Measurements from ENCODE around the gene SMOC1. TPM values are rescaled to one million over a fixed set of nuclear protein-coding genes. Genes with fewer than 3 reads are reported as not detected.
A peak's percentile ranks its signal among the peaks of the same experiment; 100 is the strongest.

SMOC1 gene
- 0.46 TPM for polyA plus RNA-seq (2012; ENCODE audit: low read depth, missing spikeins)

- FAIRE-seq (no peak), DNase-seq (ENCODE audit: insufficient read length, low spot score) (peak; percentile 35)
- TF ChIP-seq SPI1 (IDR thresholded peaks at IDR 0.05; ENCODE audit: low read depth, low read length), result no peak
- TF ChIP-seq POLR2AphosphoS5 (IDR thresholded peaks at IDR 0.05; ENCODE audit: low read depth, low read length), result no peak
- TF ChIP-seq PAX5 (IDR thresholded peaks at IDR 0.05; ENCODE audit: insufficient read depth, low read length, severe bottlenecking), result no peak
Measured at GRCh38 chr14:69879175-69880043, at the start of gene SMOC1. Gene SMOC1, plus strand, starts transcription at chr14:69879416. Its CDS starts 263 bp downstream, at chr14:69879679.

GRCh38 chr14:69838881-69839416, 40.3 kb upstream of the SMOC1 start:
- no peak for FAIRE-seq
- TF ChIP-seq PAX5 (IDR thresholded peaks at IDR 0.05; ENCODE audit: insufficient read depth, low read length, severe bottlenecking), result no peak
- no peak for TF ChIP-seq POU2F2 (IDR thresholded peaks at IDR 0.05; ENCODE audit: low read depth, low read length)
- no peak for TF ChIP-seq TAF1 (IDR thresholded peaks at IDR 0.05; ENCODE audit: low read depth, low read length)
- TF ChIP-seq SPI1 (IDR thresholded peaks at IDR 0.05; ENCODE audit: low read depth, low read length), result no peak
- no peak for DNase-seq (ENCODE audit: insufficient read length, low spot score)

GRCh38 chr14:69839661-69840060, 39.6 kb upstream of the SMOC1 start:
- no peak for FAIRE-seq
- TF ChIP-seq POU2F2 (IDR thresholded peaks at IDR 0.05; ENCODE audit: low read depth, low read length) (no peak), PAX5 (IDR thresholded peaks at IDR 0.05; ENCODE audit: insufficient read depth, low read length, severe bottlenecking) (no peak)
- no peak for DNase-seq (ENCODE audit: insufficient read length, low spot score)

GRCh38 chr14:69841656-69842055, 37.6 kb upstream of the SMOC1 start:
- no peak for FAIRE-seq
- no peak for DNase-seq (ENCODE audit: insufficient read length, low spot score)
- TF ChIP-seq POLR2AphosphoS5 (IDR thresholded peaks at IDR 0.05; ENCODE audit: low read depth, low read length), result no peak
- TF ChIP-seq POU2F2 (IDR thresholded peaks at IDR 0.05; ENCODE audit: low read depth, low read length), result no peak
- TF ChIP-seq TAF1 (IDR thresholded peaks at IDR 0.05; ENCODE audit: low read depth, low read length), result no peak
- no peak for TF ChIP-seq POLR2A (IDR thresholded peaks at IDR 0.05; ENCODE audit: low read depth, low read length)
- no peak for TF ChIP-seq PAX5 (IDR thresholded peaks at IDR 0.05; ENCODE audit: insufficient read depth, low read length, severe bottlenecking)
- no peak for TF ChIP-seq SPI1 (IDR thresholded peaks at IDR 0.05; ENCODE audit: low read depth, low read length)

GRCh38 chr14:69842686-69843420, 36.4 kb upstream of the SMOC1 start:
- FAIRE-seq (no peak), DNase-seq (ENCODE audit: insufficient read length, low spot score) (no peak)
- no peak for TF ChIP-seq TAF1 (IDR thresholded peaks at IDR 0.05; ENCODE audit: low read depth, low read length)
- no peak for TF ChIP-seq POU2F2 (IDR thresholded peaks at IDR 0.05; ENCODE audit: low read depth, low read length)
- no peak for TF ChIP-seq SPI1 (IDR thresholded peaks at IDR 0.05; ENCODE audit: low read depth, low read length)
- TF ChIP-seq PAX5 (IDR thresholded peaks at IDR 0.05; ENCODE audit: insufficient read depth, low read length, severe bottlenecking), result no peak
- no peak for TF ChIP-seq POLR2A (IDR thresholded peaks at IDR 0.05; ENCODE audit: low read depth, low read length)
- TF ChIP-seq POLR2AphosphoS5 (IDR thresholded peaks at IDR 0.05; ENCODE audit: low read depth, low read length), result no peak

- TF ChIP-seq PAX5 (IDR thresholded peaks at IDR 0.05; ENCODE audit: insufficient read depth, low read length, severe bottlenecking) (no peak), POLR2AphosphoS5 (IDR thresholded peaks at IDR 0.05; ENCODE audit: low read depth, low read length) (no peak), POLR2A (IDR thresholded peaks at IDR 0.05; ENCODE audit: low read depth, low read length) (no peak), SPI1 (IDR thresholded peaks at IDR 0.05; ENCODE audit: low read depth, low read length) (no peak), TAF1 (IDR thresholded peaks at IDR 0.05; ENCODE audit: low read depth, low read length) (no peak), POU2F2 (IDR thresholded peaks at IDR 0.05; ENCODE audit: low read depth, low read length) (no peak)
- DNase-seq (ENCODE audit: insufficient read length, low spot score) (no peak), FAIRE-seq (no peak)
Measured at GRCh38 chr14:69844171-69844570, 35.0 kb upstream of the SMOC1 start.

GRCh38 chr14:69845050-69845581, 34.1 kb upstream of the SMOC1 start:
- FAIRE-seq, result no peak
- TF ChIP-seq PAX5 (IDR thresholded peaks at IDR 0.05; ENCODE audit: insufficient read depth, low read length, severe bottlenecking) (no peak), POLR2AphosphoS5 (IDR thresholded peaks at IDR 0.05; ENCODE audit: low read depth, low read length) (no peak), POU2F2 (IDR thresholded peaks at IDR 0.05; ENCODE audit: low read depth, low read length) (no peak), POLR2A (IDR thresholded peaks at IDR 0.05; ENCODE audit: low read depth, low read length) (no peak), SPI1 (IDR thresholded peaks at IDR 0.05; ENCODE audit: low read depth, low read length) (no peak), TAF1 (IDR thresholded peaks at IDR 0.05; ENCODE audit: low read depth, low read length) (no peak)
- no peak for DNase-seq (ENCODE audit: insufficient read length, low spot score)

- FAIRE-seq, result no peak
- TF ChIP-seq SPI1 (IDR thresholded peaks at IDR 0.05; ENCODE audit: low read depth, low read length) (no peak), POU2F2 (IDR thresholded peaks at IDR 0.05; ENCODE audit: low read depth, low read length) (no peak), PAX5 (IDR thresholded peaks at IDR 0.05; ENCODE audit: insufficient read depth, low read length, severe bottlenecking) (no peak), POLR2A (IDR thresholded peaks at IDR 0.05; ENCODE audit: low read depth, low read length) (no peak), POLR2AphosphoS5 (IDR thresholded peaks at IDR 0.05; ENCODE audit: low read depth, low read length) (no peak), TAF1 (IDR thresholded peaks at IDR 0.05; ENCODE audit: low read depth, low read length) (no peak)
- no peak for DNase-seq (ENCODE audit: insufficient read length, low spot score)
Measured at GRCh38 chr14:69845787-69846186, 33.4 kb upstream of the SMOC1 start.

- DNase-seq (ENCODE audit: insufficient read length, low spot score), result no peak
- FAIRE-seq, result no peak
- TF ChIP-seq POU2F2 (IDR thresholded peaks at IDR 0.05; ENCODE audit: low read depth, low read length), result no peak
Measured at GRCh38 chr14:69848156-69848555, 31.1 kb upstream of the SMOC1 start.
